SW 1271 (cell line): Measurements from ENCODE around the gene LRRC40.
"Not testable (repeated sequence)": the region's sequence is repeated elsewhere in the genome, so short reads cannot be mapped to it uniquely, and the experiment has no call there.

Source experiments
- DNase-seq, 2 experiments: peaks; one replicate each; lab custom pipeline; 2025; lab: John Stamatoyannopoulos, UW

The LRRC40 gene

GRCh38 chr1:70202173-70202758 lies 3.1 kb downstream of the LRRC40 start:
- DNase-seq = no peak

- no peak for DNase-seq
Observed at GRCh38 chr1:70200065-70200464, 5.3 kb downstream of the LRRC40 start.

- no peak for DNase-seq
Observed at GRCh38 chr1:70196333-70196732, 9.0 kb downstream of the LRRC40 start.

GRCh38 chr1:70195342-70195741 lies 10.0 kb downstream of the LRRC40 start:
- no peak for DNase-seq

- DNase-seq = no peak
Observed at GRCh38 chr1:70194601-70195000, 10.8 kb downstream of the LRRC40 start.

GRCh38 chr1:70192446-70192845 lies 12.9 kb downstream of the LRRC40 start:
- not testable (repeated sequence) for DNase-seq

- DNase-seq = no peak
Observed at GRCh38 chr1:70190180-70190579, 15.2 kb downstream of the LRRC40 start.

- DNase-seq = no peak
Observed at GRCh38 chr1:70188522-70188921, 16.9 kb downstream of the LRRC40 start.

- not testable (repeated sequence) for DNase-seq
Observed at GRCh38 chr1:70185181-70185580, 20.2 kb downstream of the LRRC40 start.

GRCh38 chr1:70171512-70171911 lies 33.9 kb downstream of the LRRC40 start:
- DNase-seq = no peak

GRCh38 chr1:70169018-70169839 lies 36.1 kb downstream of the LRRC40 start:
- no peak for DNase-seq

- DNase-seq = no peak
Observed at GRCh38 chr1:70168283-70168682, 37.1 kb downstream of the LRRC40 start.

- no peak for DNase-seq
Observed at GRCh38 chr1:70164350-70164749, 41.0 kb downstream of the LRRC40 start.

GRCh38 chr1:70156529-70157120 lies 48.8 kb downstream of the LRRC40 start:
- peak in 1 of 2 experiments; percentile 24 for DNase-seq

- DNase-seq = no peak
Observed at GRCh38 chr1:70153739-70154138, 51.6 kb downstream of the LRRC40 start.

- no peak for DNase-seq
Observed at GRCh38 chr1:70150444-70150843, 54.9 kb downstream of the LRRC40 start.

GRCh38 chr1:70146488-70146887 lies 58.9 kb downstream of the LRRC40 start:
- no peak for DNase-seq

- no peak for DNase-seq
Observed at GRCh38 chr1:70143048-70143659, 62.2 kb downstream of the LRRC40 start.

- no peak for DNase-seq
Observed at GRCh38 chr1:70142075-70142474, 63.3 kb downstream of the LRRC40 start.

GRCh38 chr1:70140894-70141293 lies 64.5 kb downstream of the LRRC40 start:
- DNase-seq = no peak

- DNase-seq = no peak
Observed at GRCh38 chr1:70140343-70140742, 65.0 kb downstream of the LRRC40 start.

- DNase-seq = no peak
Observed at GRCh38 chr1:70134148-70134547, 71.2 kb downstream of the LRRC40 start.

GRCh38 chr1:70117046-70117445 lies 88.3 kb downstream of the LRRC40 start:
- no peak for DNase-seq
